MM.1S (cell line): Measurements from ENCODE around the gene TCF25.
"Not testable (repeated sequence)": the region's sequence is repeated elsewhere in the genome, so short reads cannot be mapped to it uniquely, and the experiment has no call there.

ENCODE experiments used
- DNase-seq: peaks from one replicate; pipeline ENCODE4 v3.0.0-alpha.2; 2015
- H2AFZ ChIP-seq: fragments of 300-600 bp; sonication (generic); 2 replicates; pipeline ENCODE4 v1.6.0; 2016; ENCODE audit warnings: antibody characterized with exemption, low read length
- H3F3A ChIP-seq: fragments of 300-600 bp; sonication (generic); 2 replicates; pipeline ENCODE4 v1.6.1; 2016; ENCODE audit warnings: mild to moderate bottlenecking, antibody characterized with exemption, low read length, moderate library complexity, mixed read lengths; ENCODE audit not compliant: insufficient read depth
- H3K27ac ChIP-seq: fragments of 300-600 bp; sonication (generic); 2 replicates; pipeline ENCODE4 v1.5.1; 2016; ENCODE audit warnings: mild to moderate bottlenecking, low read length
- H3K27me3 ChIP-seq: fragments of 300-600 bp; sonication (generic); replicated peaks from 2 replicates; pipeline ENCODE4 v1.6.0; 2016; ENCODE audit warnings: low read length; ENCODE audit not compliant: insufficient read depth
- H3K36me3 ChIP-seq: fragments of 300-600 bp; sonication (generic); replicated peaks from 2 replicates; pipeline ENCODE4 v1.6.1; 2016; ENCODE audit warnings: mild to moderate bottlenecking, low read length, mixed read lengths; ENCODE audit not compliant: insufficient read depth
- H3K4me1 ChIP-seq: fragments of 300-600 bp; sonication (generic); 2 replicates; pipeline ENCODE4 v1.6.1; 2016; ENCODE audit warnings: low read length, mixed read lengths
- H3K4me2 ChIP-seq: fragments of 300-600 bp; sonication (generic); 2 replicates; pipeline ENCODE4 v1.6.0; 2016; ENCODE audit warnings: low read depth, low read length
- H3K4me3 ChIP-seq: fragments of 300-600 bp; sonication (generic); 2 replicates; pipeline ENCODE4 v1.5.1; 2016; ENCODE audit warnings: low read length, mixed read lengths
- H3K79me2 ChIP-seq: fragments of 300-600 bp; sonication (generic); 2 replicates; pipeline ENCODE4 v1.6.1; 2016; ENCODE audit warnings: mixed run types, low read length, mixed read lengths
- H3K9ac ChIP-seq: fragments of 300-600 bp; sonication (generic); 2 replicates; pipeline ENCODE4 v1.6.1; 2016; ENCODE audit warnings: low read length, mixed read lengths
- H3K9me2 ChIP-seq: fragments of 300-600 bp; sonication (generic); replicated peaks from 2 replicates; pipeline ENCODE4 v1.6.1; 2016; ENCODE audit warnings: mild to moderate bottlenecking, low read length, mixed read lengths; ENCODE audit not compliant: insufficient read depth
- H3K9me3 ChIP-seq: fragments of 300-600 bp; sonication (generic); replicated peaks from 2 replicates; pipeline ENCODE4 v1.6.1; 2016; ENCODE audit warnings: mild to moderate bottlenecking, low read length, mixed read lengths; ENCODE audit not compliant: insufficient read depth
- H4K20me1 ChIP-seq: fragments of 300-600 bp; sonication (generic); 2 replicates; pipeline ENCODE4 v1.6.1; 2016; ENCODE audit warnings: mild to moderate bottlenecking, low read length, moderate library complexity, mixed read lengths; ENCODE audit not compliant: insufficient read depth
- EZH2 ChIP-seq: fragments of 300-600 bp; sonication (generic); optimal IDR thresholded peaks from 2 replicates; pipeline ENCODE3; 2017; ENCODE audit warnings: low read depth, mild to moderate bottlenecking, antibody characterized with exemption, low read length, mixed read lengths
- EZH2phosphoT487 ChIP-seq: fragments of 300-600 bp; sonication (generic); IDR thresholded peaks from 2 replicates; pipeline ENCODE4 v1.6.1; 2018; ENCODE audit warnings: antibody characterized with exemption, low read length
- TF ChIP-seq, protein P1 (sequence below): fragments of 300-600 bp; sonication (generic); IDR thresholded peaks from 2 replicates; pipeline ENCODE4 v1.5.1; 2016; ENCODE audit warnings: antibody characterized with exemption, low read length, mixed read lengths

The TCF25 gene

GRCh38 chr16:89829630-89830437 lies 43.6 kb upstream of the TCF25 start:
- Histone ChIP-seq H3K27me3 (no peaks in the 10 kb centered on the region), H3K9me3 (no peaks in the 10 kb centered on the region), H3K36me3 (no peaks in the 10 kb centered on the region), H3K27ac (no peak overlapping the region), H3K9me2 (no peaks in the 10 kb centered on the region), H2AFZ (no peak overlapping the region), H3K79me2 (no peaks in the 10 kb centered on the region), H3F3A (no peaks in the 10 kb centered on the region), H3K4me2 (no peak overlapping the region), H3K4me1 (no peaks in the 10 kb centered on the region), H3K9ac (no peak overlapping the region), H4K20me1 (no peaks in the 10 kb centered on the region), H3K4me3 (no peak overlapping the region)
- no peak for DNase-seq
- TF ChIP-seq EZH2 (no peak), EZH2phosphoT487 (no peak)
- TF ChIP-seq, protein P1, sequence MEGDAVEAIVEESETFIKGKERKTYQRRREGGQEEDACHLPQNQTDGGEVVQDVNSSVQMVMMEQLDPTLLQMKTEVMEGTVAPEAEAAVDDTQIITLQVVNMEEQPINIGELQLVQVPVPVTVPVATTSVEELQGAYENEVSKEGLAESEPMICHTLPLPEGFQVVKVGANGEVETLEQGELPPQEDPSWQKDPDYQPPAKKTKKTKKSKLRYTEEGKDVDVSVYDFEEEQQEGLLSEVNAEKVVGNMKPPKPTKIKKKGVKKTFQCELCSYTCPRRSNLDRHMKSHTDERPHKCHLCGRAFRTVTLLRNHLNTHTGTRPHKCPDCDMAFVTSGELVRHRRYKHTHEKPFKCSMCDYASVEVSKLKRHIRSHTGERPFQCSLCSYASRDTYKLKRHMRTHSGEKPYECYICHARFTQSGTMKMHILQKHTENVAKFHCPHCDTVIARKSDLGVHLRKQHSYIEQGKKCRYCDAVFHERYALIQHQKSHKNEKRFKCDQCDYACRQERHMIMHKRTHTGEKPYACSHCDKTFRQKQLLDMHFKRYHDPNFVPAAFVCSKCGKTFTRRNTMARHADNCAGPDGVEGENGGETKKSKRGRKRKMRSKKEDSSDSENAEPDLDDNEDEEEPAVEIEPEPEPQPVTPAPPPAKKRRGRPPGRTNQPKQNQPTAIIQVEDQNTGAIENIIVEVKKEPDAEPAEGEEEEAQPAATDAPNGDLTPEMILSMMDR, result no peak

DNA sequence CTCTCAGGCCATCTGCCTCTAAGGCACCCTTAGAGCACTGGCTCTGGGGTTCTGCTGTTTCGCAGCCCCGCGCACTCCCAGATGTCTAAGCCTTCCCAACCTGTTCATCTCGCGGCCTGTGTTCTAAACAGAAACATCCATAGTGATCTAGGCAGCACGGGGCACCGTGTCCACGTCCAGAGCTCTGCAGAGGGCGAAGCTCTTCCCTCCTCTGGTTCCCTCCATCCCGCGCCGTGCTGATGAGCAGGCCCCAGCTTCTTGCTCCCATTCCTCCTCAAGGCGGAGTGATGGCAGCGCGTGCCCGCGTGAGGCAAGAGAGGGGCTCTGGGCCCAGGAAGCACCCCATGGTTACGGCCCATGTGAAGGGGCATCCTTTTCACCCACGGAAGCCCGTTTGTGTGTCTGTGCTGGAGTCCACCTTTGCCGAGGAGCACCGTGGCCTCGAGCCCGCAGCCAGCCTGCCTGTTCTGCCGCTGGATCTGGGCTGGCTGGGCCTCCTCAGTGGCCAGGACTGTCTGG lies 41.5 kb upstream of the TCF25 start:
- TF ChIP-seq EZH2 (no peak), EZH2phosphoT487 (no peak)
- TF ChIP-seq, protein P1, result no peak
- H3F3A ChIP-seq, result no peaks in the 10 kb centered on the region

GRCh38 chr16:89833664-89834363 lies 39.6 kb upstream of the TCF25 start:
- H3K4me3 ChIP-seq, H3K79me2 ChIP-seq, H3F3A ChIP-seq, H3K9me2 ChIP-seq, H3K9me3 ChIP-seq, H3K36me3 ChIP-seq, H3K27me3 ChIP-seq, H3K4me2 ChIP-seq, DNase-seq, H2AFZ ChIP-seq, H3K4me1 ChIP-seq, H3K9ac ChIP-seq, H3K27ac ChIP-seq, H4K20me1 ChIP-seq: not testable (repeated sequence)

More for the DNA sequence above, 41.5 kb upstream of the TCF25 start:
- H4K20me1 ChIP-seq, result no peaks in the 10 kb centered on the region
- no peaks in the 10 kb centered on the region for H3K79me2 ChIP-seq
- no peak for DNase-seq
- no peak overlapping the region for H2AFZ ChIP-seq
- H3K9ac ChIP-seq, result no peak overlapping the region
- no peaks in the 10 kb centered on the region for H3K36me3 ChIP-seq
- no peak overlapping the region for H3K4me3 ChIP-seq
- no peaks in the 10 kb centered on the region for H3K9me2 ChIP-seq
- H3K4me1 ChIP-seq, result no peaks in the 10 kb centered on the region
- H3K4me2 ChIP-seq, result no peak overlapping the region
- no peaks in the 10 kb centered on the region for H3K27me3 ChIP-seq
- no peaks in the 10 kb centered on the region for H3K9me3 ChIP-seq
- H3K27ac ChIP-seq, result no peak overlapping the region

GRCh38 chr16:89834813-89835363 lies 38.5 kb upstream of the TCF25 start:
- H3K4me3 ChIP-seq, DNase-seq, H3K79me2 ChIP-seq, H3F3A ChIP-seq, H3K9ac ChIP-seq, H3K4me2 ChIP-seq, H3K27ac ChIP-seq, H3K9me2 ChIP-seq, H2AFZ ChIP-seq, H4K20me1 ChIP-seq, H3K4me1 ChIP-seq, H3K27me3 ChIP-seq, H3K36me3 ChIP-seq, H3K9me3 ChIP-seq: not testable (repeated sequence)

- not testable (repeated sequence) for H3K27ac ChIP-seq, H3K4me2 ChIP-seq, H3K9ac ChIP-seq, DNase-seq, H3K4me1 ChIP-seq, H4K20me1 ChIP-seq, H3K36me3 ChIP-seq, H3K27me3 ChIP-seq, H3K4me3 ChIP-seq, H3K9me3 ChIP-seq, H2AFZ ChIP-seq, H3K79me2 ChIP-seq, H3F3A ChIP-seq, H3K9me2 ChIP-seq
Measured at GRCh38 chr16:89836484-89836883, 36.9 kb upstream of the TCF25 start.
